ENCODE measurements around the gene WDR18. TPM values are rescaled to one million over a fixed set of nuclear protein-coding genes. Genes with fewer than 3 reads are reported as not detected.
A peak's percentile ranks its signal among the peaks of the same experiment; 100 is the strongest.

WDR18 gene
- total RNA-seq, 1 donor from 2014 or later = 60.0 TPM

GRCh38 chr19:1040476-1041271 lies 56.5 kb downstream of the WDR18 start:
- peaks cover 21% of the 10 kb centered on the region for H3K4me1 Mint-ChIP-seq (ENCODE audit: low read depth, unreplicated experiment)
- Histone ChIP-seq H3K27me3 (ENCODE audit: insufficient read depth, low read length) (no peaks in the 10 kb centered on the region), H3K4me2 (ENCODE audit: low read length) (peak overlapping the region; percentile 87), H3K4me3 (ENCODE audit: insufficient read depth, low read depth, low read length) (peak overlapping the region; percentile 42), H3K27ac (ENCODE audit: low read depth, low read length) (no peak overlapping the region), H3K4me1 (ENCODE audit: insufficient read depth, low read length) (peaks cover 33% of the 10 kb centered on the region), H4K20me1 (ENCODE audit: insufficient read depth, low read length) (peaks cover 42% of the 10 kb centered on the region), H3K36me3 (ENCODE audit: insufficient read depth, low read length) (peaks cover 17% of the 10 kb centered on the region), H2AFZ (ENCODE audit: low read depth, low read length) (no peak overlapping the region), H3K79me2 (ENCODE audit: insufficient read depth, low read length) (peaks cover 4% of the 10 kb centered on the region), H3K9ac (ENCODE audit: low read length) (peak overlapping the region; percentile 36), H3K9me3 (ENCODE audit: insufficient read depth, low read depth, low read length) (no peaks in the 10 kb centered on the region)
- TF ChIP-seq CTCF (IDR thresholded peaks at IDR 0.05; ENCODE audit: insufficient read depth, low read depth, low read length) (no peak), EZH2 (IDR thresholded peaks at IDR 0.05; ENCODE audit: insufficient read depth, low read length) (no peak)
- peak; percentile 59 for FAIRE-seq
- peak overlapping the region; percentile 66 for H3K27ac Mint-ChIP-seq (ENCODE audit: unreplicated experiment)
- no peaks in the 10 kb centered on the region for H3K27me3 Mint-ChIP-seq (ENCODE audit: low read depth, unreplicated experiment)
- peak; percentile 95 for DNase-seq (ENCODE audit: low read depth)
- H3K36me3 Mint-ChIP-seq (ENCODE audit: low read depth, unreplicated experiment) = peaks cover 17% of the 10 kb centered on the region
- peak overlapping the region; percentile 82 for H3K4me3 Mint-ChIP-seq (ENCODE audit: unreplicated experiment)
- no peaks in the 10 kb centered on the region for H3K9me3 Mint-ChIP-seq (ENCODE audit: unreplicated experiment)

GRCh38 chr19:1041272-1041834 lies 57.2 kb downstream of the WDR18 start:
- peak overlapping the region; percentile 66 for H3K27ac Mint-ChIP-seq (ENCODE audit: unreplicated experiment)
- H3K27me3 ChIP-seq (ENCODE audit: insufficient read depth, low read length) = no peaks in the 10 kb centered on the region
- H3K4me3 Mint-ChIP-seq (ENCODE audit: unreplicated experiment) = peak overlapping the region; percentile 82
- DNase-seq (ENCODE audit: low read depth) (no peak), FAIRE-seq (no peak)
- TF ChIP-seq CTCF (IDR thresholded peaks at IDR 0.05; ENCODE audit: insufficient read depth, low read depth, low read length) = no peak
- no peak for TF ChIP-seq EZH2 (IDR thresholded peaks at IDR 0.05; ENCODE audit: insufficient read depth, low read length)
- H3K9ac ChIP-seq (ENCODE audit: low read length) = no peak overlapping the region
- H3K27me3 Mint-ChIP-seq (ENCODE audit: low read depth, unreplicated experiment) = no peaks in the 10 kb centered on the region
- H3K27ac ChIP-seq (ENCODE audit: low read depth, low read length) = no peak overlapping the region
- H2AFZ ChIP-seq (ENCODE audit: low read depth, low read length) = no peak overlapping the region
- H4K20me1 ChIP-seq (ENCODE audit: insufficient read depth, low read length) = peaks cover 36% of the 10 kb centered on the region
- H3K4me2 ChIP-seq (ENCODE audit: low read length) = peak overlapping the region; percentile 87
- no peaks in the 10 kb centered on the region for H3K79me2 ChIP-seq (ENCODE audit: insufficient read depth, low read length)
- peaks cover 33% of the 10 kb centered on the region for H3K4me1 ChIP-seq (ENCODE audit: insufficient read depth, low read length)
- H3K4me3 ChIP-seq (ENCODE audit: insufficient read depth, low read depth, low read length) = no peak overlapping the region
- H3K36me3 Mint-ChIP-seq (ENCODE audit: low read depth, unreplicated experiment) = peaks cover 15% of the 10 kb centered on the region
- H3K9me3 ChIP-seq (ENCODE audit: insufficient read depth, low read depth, low read length) = no peaks in the 10 kb centered on the region
- H3K4me1 Mint-ChIP-seq (ENCODE audit: low read depth, unreplicated experiment) = peaks cover 21% of the 10 kb centered on the region
- H3K36me3 ChIP-seq (ENCODE audit: insufficient read depth, low read length) = peaks cover 14% of the 10 kb centered on the region
- H3K9me3 Mint-ChIP-seq (ENCODE audit: unreplicated experiment) = no peaks in the 10 kb centered on the region
